HCT116 (cell line): ENCODE measurements around the gene OTOP2. TPM values are rescaled to one million over a fixed set of nuclear protein-coding genes. Genes with fewer than 3 reads are reported as not detected.

Source experiments
- ATAC-seq: fragments of 200-7000 bp; cut with Tn5 transposase; 2 replicates; pipeline ENCODE4 v1.9.1; 2020; ENCODE audit warnings: mild to moderate bottlenecking, moderate library complexity
- BruUV-seq: library from RNA; stranded (reverse); fragments of 400-500 nt; replicated peaks from 2 replicates; lab custom pipeline; 2021; lab: Mats Ljungman, UMichigan
- CTCF ChIA-PET: fragments of 300-600 bp; sonication (Branson Sonifier 250); formaldehyde crosslinking; loops from one replicate; lab custom pipeline; 2021; ENCODE audit warnings: antibody characterized with exemption; lab: Charles Lee
- POLR2A ChIA-PET: fragments of 300-600, 350-600 bp; sonication (Branson Sonifier 250); formaldehyde crosslinking; loops from one replicate; lab custom pipeline; 2021; ENCODE audit warnings: antibody characterized with exemption; lab: Charles Lee
- RAD21 ChIA-PET, 2 experiments: fragments of 300-600 bp; sonication (Branson Sonifier 250); formaldehyde crosslinking; loops; one replicate each; lab custom pipeline; 2023; ENCODE audit warnings: low total read pairs in 2 of 2; ENCODE audit not compliant: uncharacterized antibody in 2 of 2, unreplicated experiment in 2 of 2, low non-redundant PET in 1 of 2; lab: Charles Lee
- DNase-seq: peaks from one replicate; pipeline ENCODE4 v3.0.0-alpha.2; 2010; ENCODE audit warnings: low read depth, low spot score
- H2AFZ ChIP-seq: fragments of 200-600 bp; shearing (Covaris generic), sonication (generic); 2 replicates; pipeline ENCODE4 v1.6.1; 2017; ENCODE audit warnings: low read depth, mixed run types, mixed read lengths, antibody characterized with exemption, low read length; ENCODE audit not compliant: poor library complexity, severe bottlenecking
- H3K27ac ChIP-seq: 2 replicates; pipeline ENCODE4 v1.5.1; 2012; ENCODE audit warnings: low read depth, low read length
- H3K27me3 ChIP-seq: fragments of 200-600 bp; sonication (generic); 2 replicates; pipeline ENCODE4 v1.6.1; 2016; ENCODE audit warnings: mixed run types, low read length, mixed read lengths; ENCODE audit not compliant: insufficient read depth
- H3K36me3 ChIP-seq, 2 experiments: fragments of 200-500 bp in 1 of 2; fragments of 200-600 bp in 1 of 2; sonication (Bioruptor generic) in 1 of 2; sonication (generic) in 1 of 2; 2 replicates each; pipeline versions ENCODE4 v1.5.1 to v1.6.1; 2014 to 2016; ENCODE audit warnings: low read length in 2 of 2, inconsistent platforms in 1 of 2, mixed read lengths in 1 of 2, mixed run types in 1 of 2; ENCODE audit not compliant: insufficient read depth in 2 of 2, control insufficient read depth in 1 of 2
- H3K4me1 ChIP-seq, 2 experiments: fragments of 200-600 bp in 1 of 2; sonication (generic) in 1 of 2; 2 replicates each; pipeline versions ENCODE4 v1.5.1 to v1.6.1; 2012 to 2017; ENCODE audit warnings: low read length in 2 of 2, inconsistent platforms in 1 of 2, mild to moderate bottlenecking in 1 of 2, mixed read lengths in 1 of 2, mixed run types in 1 of 2, moderate library complexity in 1 of 2; ENCODE audit not compliant: insufficient read depth in 2 of 2, control insufficient read depth in 1 of 2
- H3K4me2 ChIP-seq: fragments of 200-600 bp; sonication (generic); 2 replicates; pipeline ENCODE4 v1.6.1; 2017; ENCODE audit warnings: mixed run types, low read length, mixed read lengths
- H3K4me3 ChIP-seq, 2 experiments: fragments of 200-600 bp in 1 of 2; sonication (generic) in 1 of 2; replicated peaks in 1 of 2; 2 replicates each; pipeline ENCODE4 v1.5.1; 2011 to 2016; ENCODE audit warnings: low read length in 2 of 2, control low read depth in 1 of 2, low read depth in 1 of 2, mild to moderate bottlenecking in 1 of 2, mixed read lengths in 1 of 2, mixed run types in 1 of 2
- H3K79me2 ChIP-seq: fragments of 200-600 bp; sonication (generic); 2 replicates; pipeline ENCODE4 v1.6.1; 2017; ENCODE audit warnings: mild to moderate bottlenecking, mixed run types, low read length, moderate library complexity, mixed read lengths; ENCODE audit not compliant: insufficient read depth
- H3K9ac ChIP-seq: fragments of 200-600 bp; sonication (generic); 2 replicates; pipeline ENCODE4 v1.6.1; 2016; ENCODE audit warnings: low read length, mixed read lengths
- H3K9me2 ChIP-seq: fragments of 200-600 bp; sonication (generic), shearing (Covaris generic); 2 replicates; pipeline ENCODE4 v1.6.1; 2017; ENCODE audit warnings: mixed run types, mild to moderate bottlenecking, moderate library complexity; ENCODE audit not compliant: insufficient read depth
- H3K9me3 ChIP-seq, 2 experiments: fragments of 200-500 bp in 1 of 2; fragments of 200-600 bp in 1 of 2; sonication (Bioruptor generic) in 1 of 2; sonication (generic) in 1 of 2; 2 replicates each; pipeline ENCODE4 v1.6.1; 2014 to 2017; ENCODE audit warnings: low read length in 2 of 2, mixed read lengths in 2 of 2, inconsistent platforms in 1 of 2, low read depth in 1 of 2, mild to moderate bottlenecking in 1 of 2, mixed run types in 1 of 2, moderate library complexity in 1 of 2; ENCODE audit not compliant: control insufficient read depth in 1 of 2, insufficient read depth in 1 of 2
- H4K20me1 ChIP-seq: fragments of 200-600 bp; sonication (generic), shearing (Covaris generic); 2 replicates; pipeline ENCODE4 v1.6.1; 2017; ENCODE audit warnings: mixed run types, mild to moderate bottlenecking, moderate library complexity; ENCODE audit not compliant: insufficient read depth
- EGR1 ChIP-seq: IDR thresholded peaks from 2 replicates; pipeline ENCODE4 v1.6.1; 2012; ENCODE audit warnings: low read depth
- POLR2A ChIP-seq: IDR thresholded peaks from 2 replicates; pipeline ENCODE4 v1.7.0; 2011; ENCODE audit warnings: borderline replicate concordance; ENCODE audit not compliant: insufficient read depth, insufficient read length; ENCODE audit errors: extremely low read depth
- SIN3A ChIP-seq: IDR thresholded peaks from 2 replicates; pipeline ENCODE4 v1.6.1; 2012; ENCODE audit warnings: low read depth
- ZFX ChIP-seq: fragments of 450-650 bp; IDR thresholded peaks from 2 replicates; pipeline ENCODE4 v1.6.1; 2017
- intact Hi-C: fragments of 100-400 bp; cut with micrococcal nuclease; formaldehyde crosslinking; loops from 2 replicates; pipeline ENCODE4 v1.10.0; 2022
- total RNA-seq: library from RNA; stranded (reverse); gene quantifications from one replicate; pipeline ENCODE4 v1.2.1, GENCODE V29; 2021; ENCODE audit not compliant: unreplicated experiment
- TF ChIP-seq, protein P1 (sequence below), 3 experiments: fragments of 200-600 bp in 1 of 3; sonication (generic) in 1 of 3; IDR thresholded peaks in 2 of 3; conservative IDR thresholded peaks in 1 of 3; 2 replicates each; pipeline ENCODE4 v1.5.1; 2012 to 2017; ENCODE audit warnings: low read depth in 2 of 3, low read length in 2 of 3, antibody characterized with exemption in 1 of 3, borderline replicate concordance in 1 of 3, control low read depth in 1 of 3, mild to moderate bottlenecking in 1 of 3, mixed read lengths in 1 of 3, mixed run types in 1 of 3, moderate library complexity in 1 of 3; ENCODE audit not compliant: insufficient read depth in 1 of 3
- TF ChIP-seq, protein P2 (sequence below): IDR thresholded peaks from 2 replicates; pipeline ENCODE4 v1.6.1; 2012
- TF ChIP-seq, protein P3 (sequence below): IDR thresholded peaks from 2 replicates; pipeline ENCODE4 v1.6.1; 2012

OTOP2 gene
- total RNA-seq, 1 experiment from 2014 or later = not detected

DNA sequence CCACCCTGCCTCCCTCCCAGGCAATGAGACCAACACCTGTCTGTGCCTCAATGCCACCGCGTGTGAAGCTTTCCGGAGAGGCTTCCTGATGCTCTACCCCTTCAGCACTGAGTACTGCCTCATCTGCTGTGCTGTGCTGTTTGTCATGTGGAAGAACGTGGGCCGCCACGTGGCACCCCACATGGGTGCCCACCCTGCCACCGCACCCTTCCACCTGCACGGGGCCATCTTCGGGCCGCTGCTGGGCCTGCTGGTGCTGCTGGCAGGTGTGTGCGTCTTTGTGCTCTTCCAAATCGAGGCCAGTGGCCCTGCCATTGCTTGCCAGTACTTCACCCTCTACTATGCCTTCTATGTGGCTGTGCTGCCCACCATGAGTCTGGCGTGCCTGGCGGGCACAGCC lies 22.6 kb downstream of the OTOP2 start:
- no peak overlapping the region for H3K4me2 ChIP-seq
- TF ChIP-seq, protein P1, sequence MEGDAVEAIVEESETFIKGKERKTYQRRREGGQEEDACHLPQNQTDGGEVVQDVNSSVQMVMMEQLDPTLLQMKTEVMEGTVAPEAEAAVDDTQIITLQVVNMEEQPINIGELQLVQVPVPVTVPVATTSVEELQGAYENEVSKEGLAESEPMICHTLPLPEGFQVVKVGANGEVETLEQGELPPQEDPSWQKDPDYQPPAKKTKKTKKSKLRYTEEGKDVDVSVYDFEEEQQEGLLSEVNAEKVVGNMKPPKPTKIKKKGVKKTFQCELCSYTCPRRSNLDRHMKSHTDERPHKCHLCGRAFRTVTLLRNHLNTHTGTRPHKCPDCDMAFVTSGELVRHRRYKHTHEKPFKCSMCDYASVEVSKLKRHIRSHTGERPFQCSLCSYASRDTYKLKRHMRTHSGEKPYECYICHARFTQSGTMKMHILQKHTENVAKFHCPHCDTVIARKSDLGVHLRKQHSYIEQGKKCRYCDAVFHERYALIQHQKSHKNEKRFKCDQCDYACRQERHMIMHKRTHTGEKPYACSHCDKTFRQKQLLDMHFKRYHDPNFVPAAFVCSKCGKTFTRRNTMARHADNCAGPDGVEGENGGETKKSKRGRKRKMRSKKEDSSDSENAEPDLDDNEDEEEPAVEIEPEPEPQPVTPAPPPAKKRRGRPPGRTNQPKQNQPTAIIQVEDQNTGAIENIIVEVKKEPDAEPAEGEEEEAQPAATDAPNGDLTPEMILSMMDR (IDR thresholded peaks at IDR 0.05 in 2 of 3, conservative IDR thresholded peaks at IDR 0.05 in 1 of 3; ENCODE audit: borderline replicate concordance in 1 of 3, insufficient read depth in 1 of 3, low read depth in 2 of 3, low read length in 2 of 3) = no peak
- TF ChIP-seq, protein P2, sequence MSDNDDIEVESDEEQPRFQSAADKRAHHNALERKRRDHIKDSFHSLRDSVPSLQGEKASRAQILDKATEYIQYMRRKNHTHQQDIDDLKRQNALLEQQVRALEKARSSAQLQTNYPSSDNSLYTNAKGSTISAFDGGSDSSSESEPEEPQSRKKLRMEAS = no peak
- no peak for TF ChIP-seq ZFX
- no peak for TF ChIP-seq POLR2A
- TF ChIP-seq SIN3A = no peak
- TF ChIP-seq EGR1 = no peak
- TF ChIP-seq, protein P3, sequence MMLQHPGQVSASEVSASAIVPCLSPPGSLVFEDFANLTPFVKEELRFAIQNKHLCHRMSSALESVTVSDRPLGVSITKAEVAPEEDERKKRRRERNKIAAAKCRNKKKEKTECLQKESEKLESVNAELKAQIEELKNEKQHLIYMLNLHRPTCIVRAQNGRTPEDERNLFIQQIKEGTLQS = no peak
- TF ChIP-seq, all 23 proteins: peak for 0
- no TSS peak for BruUV-seq
- DNase-seq = no peak
- Histone ChIP-seq H3K4me3 (no peak overlapping the region), H3K36me3 (no peaks in the 10 kb centered on the region), H3K4me1 (peaks cover 12 to 26% of the 10 kb centered on the region in 2 experiments), H3K9ac (no peak overlapping the region), H4K20me1 (no peaks in the 10 kb centered on the region), H2AFZ (no peak overlapping the region), H3K27ac (no peak overlapping the region), H3K79me2 (no peaks in the 10 kb centered on the region), H3K27me3 (no peaks in the 10 kb centered on the region), H3K9me3 (no peaks in the 10 kb centered on the region), H3K9me2 (no peaks in the 10 kb centered on the region)
- RAD21 ChIA-PET = no interaction called here
- intact Hi-C loops = no loop called here
- POLR2A ChIA-PET = interaction anchor here (1.0 kb wide), 1 partner anchor 33 kb away, joined by 3 read pairs; no protein-coding TSS in a partner anchor
- CTCF ChIA-PET = interaction anchor here (1.4 kb wide), 1 partner anchor 12 kb away, joined by 4 read pairs; no protein-coding TSS in a partner anchor
- no peak for ATAC-seq
